Thoracic aorta (tissue), 2 donors: ENCODE measurements around the gene MSI2. TPM values are rescaled to one million over a fixed set of nuclear protein-coding genes. Genes with fewer than 3 reads are reported as not detected.

Source experiments
- ATAC-seq: fragments of 150-250 bp; one replicate; pipeline ENCODE4 v1.8.0; 2017; ENCODE audit warnings: low read depth; ENCODE audit not compliant: insufficient number of reproducible peaks, low FRiP score
- DNase-seq: peaks from one replicate; pipeline ENCODE4 v3.0.0-alpha.2; 2020; ENCODE audit warnings: low spot score
- H3K27ac ChIP-seq, 2 donors: fragments of 200-600 bp; sonication (generic); 1 replicate in 1 of 2; 2 replicates in 1 of 2; pipeline ENCODE4 v1.5.1; 2016; ENCODE audit warnings: mild to moderate bottlenecking in 2 of 2, moderate library complexity in 2 of 2
- H3K27me3 ChIP-seq: fragments of 200-600 bp; sonication (generic); replicated peaks from 2 replicates; pipeline ENCODE4 v1.6.0; 2016; ENCODE audit warnings: mild to moderate bottlenecking; ENCODE audit not compliant: insufficient read depth
- H3K36me3 ChIP-seq: fragments of 200-600 bp; sonication (generic); one replicate; pipeline ENCODE4 v1.5.1; 2016
- H3K4me1 ChIP-seq, 2 donors: fragments of 200-600 bp; sonication (generic); 1 replicate in 1 of 2; 2 replicates in 1 of 2; pipeline versions ENCODE4 v1.5.1 to v1.6.0; 2016; ENCODE audit warnings: low read depth in 2 of 2, mild to moderate bottlenecking in 1 of 2; ENCODE audit not compliant: control insufficient read depth in 1 of 2
- H3K4me3 ChIP-seq: fragments of 200-600 bp; sonication (generic); 2 replicates; pipeline ENCODE4 v1.5.1; 2016; ENCODE audit warnings: mild to moderate bottlenecking
- H3K9me3 ChIP-seq: fragments of 200-600 bp; sonication (generic); 2 replicates; pipeline ENCODE4 v1.5.1; 2016
- total RNA-seq, 2 donors: library from RNA; depleted of rRNA; stranded (reverse); fragments of >200 nt; gene quantifications; one replicate each; pipeline versions ENCODE4 v1.1.0 to v1.2.3, GENCODE V29; 2016
- TF ChIP-seq, protein P1 (sequence below): fragments of 200-600 bp; sonication (generic); IDR thresholded peaks from one replicate; pipeline ENCODE4 v1.5.1; 2019; ENCODE audit warnings: antibody characterized with exemption

MSI2 gene
- total RNA-seq, 2 donors from 2014 or later, result 32.1 to 46.2 TPM

- peaks cover 3% of the 10 kb centered on the region for H3K36me3 ChIP-seq
- DNase-seq (no peak), ATAC-seq (no peak)
- no peak overlapping the region for H3K4me3 ChIP-seq
- H3K27me3 ChIP-seq, result no peaks in the 10 kb centered on the region
- no peaks in the 10 kb centered on the region for H3K9me3 ChIP-seq
- no peak overlapping the region for H3K27ac ChIP-seq
- TF ChIP-seq, protein P1, sequence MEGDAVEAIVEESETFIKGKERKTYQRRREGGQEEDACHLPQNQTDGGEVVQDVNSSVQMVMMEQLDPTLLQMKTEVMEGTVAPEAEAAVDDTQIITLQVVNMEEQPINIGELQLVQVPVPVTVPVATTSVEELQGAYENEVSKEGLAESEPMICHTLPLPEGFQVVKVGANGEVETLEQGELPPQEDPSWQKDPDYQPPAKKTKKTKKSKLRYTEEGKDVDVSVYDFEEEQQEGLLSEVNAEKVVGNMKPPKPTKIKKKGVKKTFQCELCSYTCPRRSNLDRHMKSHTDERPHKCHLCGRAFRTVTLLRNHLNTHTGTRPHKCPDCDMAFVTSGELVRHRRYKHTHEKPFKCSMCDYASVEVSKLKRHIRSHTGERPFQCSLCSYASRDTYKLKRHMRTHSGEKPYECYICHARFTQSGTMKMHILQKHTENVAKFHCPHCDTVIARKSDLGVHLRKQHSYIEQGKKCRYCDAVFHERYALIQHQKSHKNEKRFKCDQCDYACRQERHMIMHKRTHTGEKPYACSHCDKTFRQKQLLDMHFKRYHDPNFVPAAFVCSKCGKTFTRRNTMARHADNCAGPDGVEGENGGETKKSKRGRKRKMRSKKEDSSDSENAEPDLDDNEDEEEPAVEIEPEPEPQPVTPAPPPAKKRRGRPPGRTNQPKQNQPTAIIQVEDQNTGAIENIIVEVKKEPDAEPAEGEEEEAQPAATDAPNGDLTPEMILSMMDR, result no peak
- H3K4me1 ChIP-seq, result no peaks in the 10 kb centered on the region
Measured at GRCh38 chr17:57279432-57279831, 23.1 kb downstream of the MSI2 start.

- no peaks in the 10 kb centered on the region for H3K27me3 ChIP-seq
- H3K4me1 ChIP-seq, result peaks cover 7 to 14% of the 10 kb centered on the region in 2 donors
- H3K4me3 ChIP-seq, result no peak overlapping the region
- DNase-seq (no peak), ATAC-seq (no peak)
- no peaks in the 10 kb centered on the region for H3K9me3 ChIP-seq
- H3K27ac ChIP-seq, result no peak overlapping the region
- TF ChIP-seq, protein P1, result no peak
- peaks cover 3% of the 10 kb centered on the region for H3K36me3 ChIP-seq
Measured at GRCh38 chr17:57281887-57282286, 25.6 kb downstream of the MSI2 start.

GRCh38 chr17:57282296-57282695 lies 26.0 kb downstream of the MSI2 start:
- Histone ChIP-seq H3K9me3 (no peaks in the 10 kb centered on the region), H3K27ac (no peak overlapping the region), H3K36me3 (peaks cover 3% of the 10 kb centered on the region), H3K27me3 (no peaks in the 10 kb centered on the region), H3K4me3 (no peak overlapping the region), H3K4me1 (peaks cover 7 to 14% of the 10 kb centered on the region in 2 donors)
- ATAC-seq (no peak), DNase-seq (no peak)
- TF ChIP-seq, protein P1, result no peak

DNA sequence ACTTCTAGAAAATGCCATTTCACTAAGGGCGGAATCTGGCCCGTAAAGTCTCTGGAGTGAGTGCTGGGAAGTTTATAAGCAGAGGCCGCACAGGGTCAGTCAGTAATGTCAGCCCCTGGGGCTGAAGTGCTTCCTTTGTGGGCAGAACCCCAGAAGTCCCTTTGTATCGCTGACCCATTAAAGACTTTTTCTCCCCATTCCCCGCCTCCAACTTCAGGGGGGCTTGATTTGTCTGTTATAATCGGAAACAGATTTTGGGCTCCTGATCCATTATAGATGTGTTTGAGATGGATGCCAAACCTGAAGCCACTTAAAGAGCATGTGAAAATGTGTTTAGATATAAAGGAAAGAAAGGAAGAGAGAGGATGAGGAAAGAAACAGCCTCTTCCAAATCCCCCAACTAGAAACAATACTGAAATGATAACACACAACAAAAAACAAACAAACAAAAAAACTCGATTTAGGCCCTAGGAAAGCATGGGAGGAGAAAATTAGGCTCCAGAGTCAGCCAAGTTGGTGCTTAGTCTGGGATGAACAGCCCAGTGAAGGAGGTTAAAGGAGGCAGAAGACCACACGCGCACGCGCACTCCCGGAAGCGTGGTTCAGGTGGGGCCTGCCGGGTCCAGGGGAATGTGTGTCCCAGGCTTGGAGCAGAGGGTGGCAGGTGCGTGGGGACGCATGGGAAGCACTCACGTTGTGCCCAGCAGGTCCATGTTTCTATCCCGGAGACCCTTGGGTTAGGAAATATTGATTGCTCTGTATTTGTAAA lies 27.1 kb downstream of the MSI2 start:
- Histone ChIP-seq H3K4me1 (peaks cover 7 to 25% of the 10 kb centered on the region in 2 donors), H3K27me3 (no peaks in the 10 kb centered on the region), H3K36me3 (no peaks in the 10 kb centered on the region), H3K9me3 (no peaks in the 10 kb centered on the region), H3K27ac (no peak overlapping the region), H3K4me3 (no peak overlapping the region)
- ATAC-seq (no peak), DNase-seq (no peak)
- TF ChIP-seq, protein P1, result no peak

- Histone ChIP-seq H3K9me3 (no peaks in the 10 kb centered on the region), H3K4me1 (peaks cover 7 to 34% of the 10 kb centered on the region in 2 donors), H3K27ac (no peak overlapping the region), H3K27me3 (no peaks in the 10 kb centered on the region), H3K4me3 (no peak overlapping the region), H3K36me3 (no peaks in the 10 kb centered on the region)
- ATAC-seq (no peak), DNase-seq (no peak)
- TF ChIP-seq, protein P1, result no peak
Measured at GRCh38 chr17:57284583-57284982, 28.3 kb downstream of the MSI2 start.
